Measurements from ENCODE around the gene SLC4A8. TPM values are rescaled to one million over a fixed set of nuclear protein-coding genes. Genes with fewer than 3 reads are reported as not detected.

Gene SLC4A8
- total RNA-seq, 1 experiment from 2014 or later, result 0.08 TPM

GRCh38 chr12:51405801-51406207 lies 18.8 kb upstream of the SLC4A8 start:
- Histone ChIP-seq H3K36me3 (no peaks in the 10 kb centered on the region), H3K9me3 (replicated peaks) (no peaks in the 10 kb centered on the region), H3K4me3 (no peak overlapping the region), H3K27me3 (no peaks in the 10 kb centered on the region), H3K4me1 (no peaks in the 10 kb centered on the region), H3K27ac (no peak overlapping the region)
- DNase-seq, result no peak

- Histone ChIP-seq H3K9me3 (replicated peaks) (no peaks in the 10 kb centered on the region), H3K36me3 (no peaks in the 10 kb centered on the region), H3K4me1 (no peaks in the 10 kb centered on the region), H3K4me3 (no peak overlapping the region), H3K27me3 (peaks cover 3% of the 10 kb centered on the region; the same call in 1 of the 2 replicates), H3K27ac (no peak overlapping the region)
- no peak for DNase-seq
Measured at GRCh38 chr12:51406290-51406689, 18.3 kb upstream of the SLC4A8 start.

- H3K9me3 ChIP-seq (replicated peaks), result no peaks in the 10 kb centered on the region
- DNase-seq, result no peak
- H3K4me3 ChIP-seq, result no peak overlapping the region
- no peaks in the 10 kb centered on the region for H3K36me3 ChIP-seq
- H3K4me1 ChIP-seq, result no peaks in the 10 kb centered on the region
- H3K27ac ChIP-seq, result no peak overlapping the region
- H3K27me3 ChIP-seq, result peaks cover 4% of the 10 kb centered on the region; the same call in 1 of the 2 replicates
Measured at GRCh38 chr12:51406859-51407258, 17.8 kb upstream of the SLC4A8 start.

GRCh38 chr12:51407604-51408003 lies 17.0 kb upstream of the SLC4A8 start:
- no peak for DNase-seq
- Histone ChIP-seq H3K27ac (no peak overlapping the region), H3K4me1 (no peaks in the 10 kb centered on the region), H3K36me3 (no peaks in the 10 kb centered on the region), H3K27me3 (peaks cover 6% of the 10 kb centered on the region), H3K9me3 (replicated peaks) (no peaks in the 10 kb centered on the region), H3K4me3 (no peak overlapping the region)

GRCh38 chr12:51409846-51410245 lies 14.8 kb upstream of the SLC4A8 start:
- DNase-seq, result no peak
- Histone ChIP-seq H3K4me3 (no peak overlapping the region), H3K36me3 (no peaks in the 10 kb centered on the region), H3K9me3 (replicated peaks) (no peaks in the 10 kb centered on the region), H3K27me3 (peaks cover 10% of the 10 kb centered on the region), H3K27ac (no peak overlapping the region), H3K4me1 (no peaks in the 10 kb centered on the region)

- no peak overlapping the region for H3K4me3 ChIP-seq
- H3K27ac ChIP-seq, result no peak overlapping the region
- no peaks in the 10 kb centered on the region for H3K4me1 ChIP-seq
- DNase-seq, result no peak
- no peaks in the 10 kb centered on the region for H3K9me3 ChIP-seq (replicated peaks)
- no peaks in the 10 kb centered on the region for H3K36me3 ChIP-seq
- H3K27me3 ChIP-seq, result peaks cover 10% of the 10 kb centered on the region
Measured at GRCh38 chr12:51413149-51413548, 11.5 kb upstream of the SLC4A8 start.

GRCh38 chr12:51413791-51414190 lies 10.8 kb upstream of the SLC4A8 start:
- DNase-seq, result no peak
- Histone ChIP-seq H3K9me3 (replicated peaks) (no peaks in the 10 kb centered on the region), H3K27me3 (peaks cover 10% of the 10 kb centered on the region), H3K4me3 (no peak overlapping the region), H3K4me1 (no peaks in the 10 kb centered on the region), H3K27ac (no peak overlapping the region), H3K36me3 (no peaks in the 10 kb centered on the region)

DNA sequence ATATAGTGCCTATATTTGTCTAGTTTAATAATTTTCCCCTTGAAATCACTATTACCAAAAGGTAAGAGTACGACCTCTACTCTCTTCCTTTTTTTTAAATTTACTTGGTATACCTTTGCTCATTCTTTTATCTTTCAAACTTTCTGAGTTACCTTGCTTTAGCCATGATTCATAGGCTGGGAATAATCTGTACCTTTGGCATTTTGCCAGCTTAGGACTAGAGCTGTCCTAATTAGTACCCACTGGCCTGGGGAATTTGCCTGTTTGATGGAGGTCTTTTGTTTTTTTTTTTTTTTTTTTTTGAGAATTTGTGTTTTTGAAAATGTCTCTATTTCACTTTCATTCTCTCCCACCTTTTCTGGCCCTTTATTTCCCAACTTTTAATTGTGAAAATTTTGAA lies 8.7 kb upstream of the SLC4A8 start:
- Histone ChIP-seq H3K4me1 (no peaks in the 10 kb centered on the region), H3K4me3 (no peak overlapping the region), H3K9me3 (replicated peaks) (no peaks in the 10 kb centered on the region), H3K27ac (no peak overlapping the region), H3K36me3 (no peaks in the 10 kb centered on the region), H3K27me3 (peaks cover 17% of the 10 kb centered on the region)
- DNase-seq, result no peak

- peaks cover 9% of the 10 kb centered on the region for H3K27me3 ChIP-seq
- no peaks in the 10 kb centered on the region for H3K4me1 ChIP-seq
- DNase-seq, result no peak
- H3K36me3 ChIP-seq, result no peaks in the 10 kb centered on the region
- no peak overlapping the region for H3K4me3 ChIP-seq
- H3K27ac ChIP-seq, result no peak overlapping the region
- H3K9me3 ChIP-seq (replicated peaks), result no peaks in the 10 kb centered on the region
Measured at GRCh38 chr12:51417826-51418225, 6.8 kb upstream of the SLC4A8 start.

GRCh38 chr12:51419425-51420193 lies 5.0 kb upstream of the SLC4A8 start:
- Histone ChIP-seq H3K9me3 (replicated peaks) (no peaks in the 10 kb centered on the region), H3K4me3 (no peak overlapping the region), H3K27ac (no peak overlapping the region), H3K27me3 (peaks cover 6% of the 10 kb centered on the region), H3K36me3 (no peaks in the 10 kb centered on the region), H3K4me1 (no peaks in the 10 kb centered on the region)
- DNase-seq, result no peak

DNA sequence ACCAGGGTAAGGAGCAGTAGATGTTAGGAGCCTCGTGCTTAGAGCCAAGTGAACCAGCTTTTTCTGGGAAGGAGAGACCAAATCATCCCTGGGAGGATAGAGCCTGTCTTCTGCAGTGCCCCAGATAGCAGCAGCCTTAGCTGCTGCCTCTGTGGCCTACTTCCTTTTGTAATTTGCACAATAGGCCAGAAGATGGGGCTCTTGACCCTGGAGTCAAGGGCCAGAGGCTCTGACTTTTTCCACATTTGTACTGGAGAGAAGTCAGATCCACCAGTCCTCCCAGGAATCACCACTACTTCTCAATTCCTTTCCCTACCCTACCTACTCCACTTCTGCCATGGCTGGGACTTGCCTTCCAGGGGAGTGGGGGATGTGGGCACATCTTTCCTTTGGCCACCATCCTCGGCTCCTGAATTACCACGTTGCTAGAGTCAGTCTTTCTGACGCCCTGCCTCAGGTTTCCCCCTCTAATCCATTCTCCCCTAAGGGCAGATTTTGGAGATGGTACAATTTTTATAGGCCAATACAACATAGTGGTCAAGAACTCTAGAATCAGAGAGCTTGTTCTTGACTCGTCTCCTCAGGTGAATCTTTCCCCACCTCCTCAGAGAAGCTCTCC lies 3.3 kb upstream of the SLC4A8 start:
- peak; percentile 34 to 76 for DNase-seq

GRCh38 chr12:51424094-51424661 lies 453 bp upstream of the SLC4A8 start:
- H3K4me1 ChIP-seq, result no peaks in the 10 kb centered on the region
- H3K9me3 ChIP-seq (replicated peaks), result no peaks in the 10 kb centered on the region
- H3K4me3 ChIP-seq, result no peak overlapping the region
- H3K36me3 ChIP-seq, result no peaks in the 10 kb centered on the region; the same call in 1 of the 2 replicates
- H3K27ac ChIP-seq, result no peak overlapping the region
- no peak for DNase-seq
- H3K27me3 ChIP-seq, result peaks cover 18% of the 10 kb centered on the region

More for the DNA sequence above, 3.3 kb upstream of the SLC4A8 start:
- Histone ChIP-seq H3K4me1 (no peaks in the 10 kb centered on the region), H3K27me3 (peaks cover 16% of the 10 kb centered on the region), H3K36me3 (no peaks in the 10 kb centered on the region), H3K9me3 (replicated peaks) (no peaks in the 10 kb centered on the region), H3K27ac (no peak overlapping the region), H3K4me3 (no peak overlapping the region)

DNA sequence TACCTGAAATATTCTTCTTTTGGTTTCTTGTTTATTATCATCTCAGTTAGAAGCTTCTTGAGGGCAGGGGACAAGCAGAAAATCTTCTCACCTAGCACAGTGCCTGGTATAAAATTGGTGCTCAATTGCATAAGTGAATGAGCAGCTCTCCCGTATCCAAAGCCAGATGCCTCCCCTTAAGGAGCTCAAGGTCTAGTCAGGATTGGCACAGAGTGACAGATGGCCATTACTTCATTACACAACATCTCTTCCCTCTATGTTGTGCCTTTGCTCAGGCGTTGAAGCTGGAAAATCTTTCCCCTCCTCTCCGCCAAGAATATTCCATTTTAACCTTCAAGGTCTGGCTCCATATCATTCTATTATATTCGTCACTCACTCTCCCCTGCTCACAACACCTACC lies 3.6 kb downstream of the SLC4A8 start:
- Histone ChIP-seq H3K4me1 (no peaks in the 10 kb centered on the region), H3K27me3 (peaks cover 12% of the 10 kb centered on the region), H3K9me3 (replicated peaks) (no peaks in the 10 kb centered on the region), H3K27ac (no peak overlapping the region), H3K4me3 (no peak overlapping the region), H3K36me3 (no peaks in the 10 kb centered on the region; the same call in 1 of the 2 replicates)
- no peak for DNase-seq

DNA sequence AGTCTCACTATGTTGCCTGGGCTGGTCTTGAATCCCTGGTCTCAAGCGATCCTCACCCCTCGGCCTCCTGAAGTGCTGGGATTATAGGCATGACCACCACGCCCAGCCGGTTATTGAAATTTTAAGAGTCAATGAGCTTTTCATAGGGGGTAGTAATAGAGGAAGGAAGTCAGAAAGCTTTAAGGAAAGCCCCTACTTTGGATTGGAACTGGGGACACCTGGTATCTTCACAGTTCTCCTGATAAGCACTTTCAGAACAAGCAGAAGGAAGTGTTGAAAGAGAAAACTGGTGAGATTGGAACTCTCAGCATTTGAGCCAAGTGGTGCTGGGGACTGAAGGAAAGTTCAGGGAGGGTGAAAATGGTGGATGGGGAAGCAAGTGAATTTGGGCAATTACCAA lies 5.1 kb downstream of the SLC4A8 start:
- no peak for DNase-seq
- no peak overlapping the region for H3K27ac ChIP-seq
- H3K9me3 ChIP-seq (replicated peaks), result no peaks in the 10 kb centered on the region
- H3K4me3 ChIP-seq, result no peak overlapping the region
- H3K4me1 ChIP-seq, result no peaks in the 10 kb centered on the region
- peaks cover 12% of the 10 kb centered on the region for H3K27me3 ChIP-seq
- no peaks in the 10 kb centered on the region; the same call in 1 of the 2 replicates for H3K36me3 ChIP-seq

DNA sequence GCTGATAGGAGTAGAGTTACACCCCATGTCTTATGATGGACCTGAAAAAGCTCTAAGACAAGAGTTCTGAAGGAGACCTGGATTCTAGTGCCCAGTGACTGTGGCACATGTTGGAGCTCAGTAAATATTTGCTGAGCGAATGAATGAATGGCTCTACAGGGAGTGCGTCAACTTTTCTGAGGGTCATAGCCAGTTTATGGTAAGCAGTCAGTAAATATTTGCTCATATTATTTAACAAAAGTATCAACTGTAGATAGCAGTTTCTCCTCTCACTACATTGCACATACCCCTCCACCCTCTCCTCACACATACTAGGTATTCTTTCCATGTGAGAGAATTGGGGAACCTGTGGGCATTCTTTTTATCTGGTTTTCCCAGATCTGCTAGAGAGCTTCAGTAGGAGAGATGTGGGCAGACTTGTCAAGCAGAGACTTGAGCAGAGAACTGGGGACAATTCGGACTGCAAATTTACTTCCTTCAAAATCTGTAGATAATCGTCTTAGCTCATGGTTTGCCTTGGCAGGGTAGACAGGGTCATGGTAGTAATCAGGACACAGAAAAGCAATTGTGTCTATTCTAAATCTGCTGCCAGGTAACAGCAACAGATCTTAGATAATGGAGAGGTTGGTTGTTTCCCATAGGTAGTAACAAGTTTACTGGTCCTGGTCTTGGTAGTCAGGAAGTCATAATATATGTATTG lies 5.7 kb downstream of the SLC4A8 start:
- H3K27me3 ChIP-seq, result peaks cover 7% of the 10 kb centered on the region
- H3K36me3 ChIP-seq, result no peaks in the 10 kb centered on the region; the same call in 1 of the 2 replicates
- DNase-seq, result no peak
- H3K27ac ChIP-seq, result no peak overlapping the region
- no peaks in the 10 kb centered on the region for H3K9me3 ChIP-seq (replicated peaks)
- H3K4me3 ChIP-seq, result no peak overlapping the region
- no peaks in the 10 kb centered on the region for H3K4me1 ChIP-seq

Data from SJCRH30 (cell line).